K562 (cell line): Measurements from ENCODE around the gene GCDH. TPM values are rescaled to one million over a fixed set of nuclear protein-coding genes. Genes with fewer than 3 reads are reported as not detected.

Experiments used
- ATAC-seq: fragments of 200-7000 bp; cut with Tn5 transposase; 3 replicates; pipeline ENCODE4 v1.9.1; 2020; ENCODE audit warnings: moderate library complexity
- BruUV-seq: library from RNA; stranded (reverse); fragments of 400-500 nt; replicated peaks from 2 replicates; lab custom pipeline; 2021; lab: Mats Ljungman, UMichigan
- CTCF ChIA-PET: fragments of 300-600 bp; formaldehyde crosslinking; extraction: SDS; loops from one replicate; lab custom pipeline; 2021; ENCODE audit warnings: low intra/inter-chr PET ratio; lab: Yijun Ruan, JAX
- POLR2A ChIA-PET: fragments of 300-600, 350-650 bp; sonication (Branson Sonifier 250); formaldehyde crosslinking; extraction: SDS; loops from one replicate; lab custom pipeline; 2021; ENCODE audit warnings: antibody characterized with exemption, inconsistent platforms; lab: Yijun Ruan, JAX
- DNase-seq, 4 experiments: peaks; one replicate each; pipeline versions ENCODE4 v3.0.0 to v3.0.0-alpha.2; 2011 to 2018; ENCODE audit warnings: low spot score in 3 of 4, mixed read lengths in 3 of 4; ENCODE audit errors: extremely low read depth in 1 of 4
- FAIRE-seq: peaks from 2 replicates; lab custom pipeline; 2011; peaks lifted over from hg19 to GRCh38; lab: Jason Lieb, UNC
- H2AFZ ChIP-seq: 2 replicates; pipeline ENCODE4 v1.6.0; 2011; ENCODE audit warnings: low read depth, low read length, control low read depth, inconsistent platforms
- H3K27ac ChIP-seq: fragments of 200-600 bp; 3 replicates; pipeline ENCODE4 v1.8.0; 2011; ENCODE audit warnings: low read depth, mild to moderate bottlenecking, control low read depth, inconsistent platforms, low read length, moderate library complexity, mixed read lengths; ENCODE audit errors: extremely low read depth
- H3K27me3 ChIP-seq, 2 experiments: fragments of 300-600 bp in 1 of 2; 2 replicates in 1 of 2; 3 replicates in 1 of 2; pipeline versions ENCODE4 v1.6.0 to v1.8.0; 2011; ENCODE audit warnings: inconsistent platforms in 2 of 2, low read length in 2 of 2, mild to moderate bottlenecking in 1 of 2, mixed read lengths in 1 of 2, moderate library complexity in 1 of 2; ENCODE audit not compliant: control insufficient read depth in 2 of 2, insufficient read depth in 2 of 2
- H3K36me3 ChIP-seq: fragments of 300-600 bp; 3 replicates; pipeline ENCODE4 v1.8.0; 2011; ENCODE audit warnings: mild to moderate bottlenecking, low read length, inconsistent platforms; ENCODE audit not compliant: control insufficient read depth, insufficient read depth
- H3K4me1 ChIP-seq, 2 experiments: fragments of 200-600 bp in 1 of 2; replicated peaks in 1 of 2; 2 replicates in 1 of 2; 3 replicates in 1 of 2; pipeline versions ENCODE4 v1.5.1 to v1.8.0; 2011; ENCODE audit warnings: inconsistent platforms in 2 of 2, low read length in 2 of 2, mild to moderate bottlenecking in 1 of 2, mixed read lengths in 1 of 2, moderate library complexity in 1 of 2; ENCODE audit not compliant: control insufficient read depth in 2 of 2, insufficient read depth in 2 of 2
- H3K4me2 ChIP-seq: 2 replicates; pipeline ENCODE4 v1.6.1; 2011; ENCODE audit warnings: low read length, control low read depth, inconsistent platforms, mixed read lengths; ENCODE audit not compliant: insufficient read depth
- H3K4me3 ChIP-seq: fragments of 200-600 bp; sonication (generic), shearing (Covaris generic); 2 replicates; pipeline ENCODE4 v1.5.1; 2016; ENCODE audit warnings: control low read depth, inconsistent platforms
- H3K79me2 ChIP-seq: fragments of 200-600 bp; 3 replicates; pipeline ENCODE4 v1.8.0; 2011; ENCODE audit warnings: low read length, inconsistent platforms; ENCODE audit not compliant: control insufficient read depth, insufficient read depth
- H3K9ac ChIP-seq, 2 experiments: 2 replicates each; pipeline versions ENCODE4 v1.6.0 to v1.6.1; 2011; ENCODE audit warnings: low read depth in 2 of 2, low read length in 2 of 2, control low read depth in 1 of 2, inconsistent platforms in 1 of 2, mild to moderate bottlenecking in 1 of 2, mixed read lengths in 1 of 2; ENCODE audit not compliant: insufficient read depth in 1 of 2
- H3K9me1 ChIP-seq: one replicate; pipeline ENCODE4 v1.6.0; 2011; ENCODE audit warnings: inconsistent platforms, mild to moderate bottlenecking, low read length, moderate library complexity; ENCODE audit not compliant: control insufficient read depth, insufficient read depth
- H3K9me3 ChIP-seq: replicated peaks from 2 replicates; pipeline ENCODE4 v1.5.1; 2011; ENCODE audit warnings: low read depth, low read length, inconsistent platforms; ENCODE audit not compliant: control insufficient read depth, insufficient read depth
- H4K20me1 ChIP-seq: replicated peaks from 2 replicates; pipeline ENCODE4 v1.6.1; 2011; ENCODE audit warnings: low read length, inconsistent platforms, mixed read lengths; ENCODE audit not compliant: control insufficient read depth, insufficient read depth
- FOSL1 ChIP-seq: fragments of 200-800 bp; sonication (Bioruptor generic); conservative IDR thresholded peaks from 2 replicates; pipeline ENCODE4 v1.6.1; 2016; ENCODE audit warnings: missing genetic modification characterization, missing compliant biosample characterization
- KDM2B ChIP-seq: fragments of 250-450 bp; sonication (Bioruptor Pico); IDR thresholded peaks from 2 replicates; pipeline ENCODE4 v1.8.0; 2021; ENCODE audit warnings: mild to moderate bottlenecking, moderate library complexity
- MTF1 ChIP-seq: fragments of 250-450 bp; sonication (Bioruptor Pico); IDR thresholded peaks from 2 replicates; pipeline ENCODE4 v1.9.0; 2021; ENCODE audit warnings: moderate library complexity, mild to moderate bottlenecking, inconsistent platforms, borderline replicate concordance
- NR1H2 ChIP-seq: sonication (generic); formaldehyde crosslinking; IDR thresholded peaks from 2 replicates; pipeline ENCODE4 v1.4.0; 2020; ENCODE audit warnings: mild to moderate bottlenecking, missing genetic modification reagents
- POLR2B ChIP-seq: fragments of 450-650 bp; IDR thresholded peaks from 2 replicates; pipeline ENCODE4 v1.6.1; 2018; ENCODE audit warnings: low read depth; ENCODE audit not compliant: partially characterized antibody
- WGBS: fragments of 100-300 bp; shearing (Covaris generic); methylation state at CpG from one replicate; pipeline ENCODE4 v1.1.6; 2016; ENCODE audit warnings: low coverage, mixed read lengths; ENCODE audit not compliant: insufficient coverage; ENCODE audit errors: missing lambda C conversion rate; 5-methylcytosine and 5-hydroxymethylcytosine counted together
- in situ Hi-C: fragments of 300-500 bp; cut with MboI; formaldehyde crosslinking; loops from 4 replicates; pipeline ENCODE4 v1.15.0; 2018; ENCODE audit warnings: inconsistent platforms, mixed read lengths
- intact Hi-C: fragments of 100-400 bp; cut with micrococcal nuclease; formaldehyde crosslinking; loops from 2 replicates; pipeline ENCODE4 v1.14.2; 2022
- polyA plus RNA-seq, 8 experiments: library from polyadenylated mRNA; depleted of rRNA in 4 of 8; stranded (reverse) in 5 of 8; unstranded in 3 of 8; fragments of >200 nt; fragmentation: Nextera tagmentation in 2 of 8; fragmentation: Illumina TruSeq in 1 of 8; extraction: Ambion mirVana in 2 of 8; extraction: Trizol in 1 of 8; gene quantifications; 2 replicates each; pipeline versions ENCODE4 v1.2.1 to v1.2.3, GENCODE V29; 2011 to 2014; ENCODE audit warnings: inconsistent platforms in 1 of 8, missing spikeins in 1 of 8
- total RNA-seq, 7 experiments: library from RNA; depleted of rRNA in 6 of 7; stranded (reverse); fragments of >200 nt in 6 of 7; fragmentation: Illumina TruSeq in 2 of 7; extraction: Trizol in 2 of 7; gene quantifications; 2 replicates each; pipeline versions ENCODE4 v1.2.1 to v1.2.3, GENCODE V29; 2011 to 2021; ENCODE audit warnings: low replicate concordance in 1 of 7
- TF ChIP-seq, protein P1 (sequence below), 2 experiments: fragments of 450-650 bp; IDR thresholded peaks; 2 replicates each; pipeline ENCODE4 v1.6.1; 2016; ENCODE audit warnings: mild to moderate bottlenecking in 2 of 2, borderline replicate concordance in 1 of 2, low read depth in 1 of 2, moderate library complexity in 1 of 2
- TF ChIP-seq, protein P2 (sequence below), 2 experiments: fragments of 450-650 bp in 1 of 2; sonication (generic) in 1 of 2; formaldehyde crosslinking; conservative IDR thresholded peaks; 2 replicates each; pipeline versions ENCODE4 v1.4.0 to v1.8.1; 2020 to 2022; ENCODE audit warnings: mild to moderate bottlenecking in 1 of 2, missing genetic modification reagents in 1 of 2
- TF ChIP-seq, protein P3 (sequence below): fragments of 450-650 bp; IDR thresholded peaks from 2 replicates; pipeline ENCODE4 v1.6.1; 2017; ENCODE audit warnings: antibody characterized with exemption

Gene GCDH
- total and polyA plus RNA-seq, 9 of the 15 experiments (the other 6 are each of a cell fraction or from before 2014, with no cell fraction given): 2.9 to 50.8 (median 19.1) TPM

DNA sequence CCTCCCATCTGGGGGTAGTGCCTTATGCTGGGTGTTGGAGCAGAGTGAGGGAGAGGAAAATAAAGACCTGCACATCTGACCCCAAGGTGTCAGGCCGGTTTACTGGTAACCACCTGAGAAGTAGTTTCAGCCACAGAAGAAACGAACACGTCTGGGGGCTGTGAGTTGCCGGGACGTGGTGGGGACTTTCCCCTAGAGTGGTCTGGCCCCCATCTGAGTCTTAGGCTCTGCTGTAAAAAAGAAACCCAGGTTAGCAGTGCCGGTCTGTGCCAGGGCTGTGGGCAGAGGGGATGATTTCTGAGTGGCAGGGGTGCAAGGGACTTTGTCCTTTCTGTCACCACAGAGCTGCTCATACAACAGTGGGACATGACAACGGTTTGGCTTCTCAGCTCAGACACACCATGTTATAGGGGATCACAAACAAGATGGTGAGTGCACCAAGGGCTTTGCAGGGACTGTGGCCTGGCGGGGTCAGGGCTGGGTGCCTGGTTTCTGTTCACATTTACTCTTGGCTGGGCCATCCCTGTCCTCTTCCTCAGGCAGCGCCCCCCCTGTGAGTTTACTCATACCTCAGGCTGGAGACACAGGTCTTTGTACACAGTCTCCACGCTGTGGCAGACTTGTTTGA is 9.0 kb downstream of the GCDH start (continued):
- TF ChIP-seq MTF1 (CRISPR knock-in tag): no peak

DNA sequence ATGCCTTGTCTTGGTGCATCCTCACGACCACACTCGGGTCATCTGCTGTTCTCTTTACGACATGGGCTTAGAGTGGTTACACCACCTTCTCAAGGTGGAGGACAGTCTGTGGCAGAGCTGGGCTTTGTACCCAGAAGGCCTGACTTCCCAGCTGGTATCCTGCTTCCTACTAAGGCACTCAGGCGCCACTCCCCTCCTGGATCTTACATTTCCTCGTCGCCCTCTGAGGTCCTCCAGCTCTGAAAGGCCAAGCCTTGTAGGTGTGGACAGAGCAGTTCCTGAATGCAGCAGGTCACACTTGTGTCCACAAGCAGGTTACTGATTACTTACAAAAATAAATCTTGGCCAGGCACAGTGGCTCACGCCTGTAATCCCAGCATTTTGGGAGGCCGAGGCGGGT is 16.2 kb downstream of the GCDH start:
- no peak overlapping the region for H3K4me3 ChIP-seq
- H4K20me1 ChIP-seq: no peaks in the 10 kb centered on the region
- no peaks in the 10 kb centered on the region for H3K9me1 ChIP-seq
- intact Hi-C loops (no loop called here), in situ Hi-C loops (no loop called here)
- ChIA-PET CTCF (no interaction called here), POLR2A (interaction anchor here (1.1 to 3.4 kb wide), 5 partner anchors 8 to 21 kb away, joined by 3 to 11 read pairs (median 6); partner anchors contain the start of genes GCDH, KLF1 and SYCE2)
- H2AFZ ChIP-seq: no peak overlapping the region
- 92% methylated on average over 9 of the region's 9 CpGs for WGBS
- no peak overlapping the region for H3K27ac ChIP-seq
- no peak overlapping the region for H3K4me2 ChIP-seq
- H3K4me1 ChIP-seq: peaks cover 8 to 9% of the 10 kb centered on the region in 2 experiments; a peak in 4 of 5 replicates
- FAIRE-seq: peak; percentile 37
- DNase-seq: peak in 1 of 4 experiments; percentile 9
- BruUV-seq: no TSS peak
- H3K9ac ChIP-seq: peak overlapping the region in 1 of 2 experiments; percentile 43; a peak in 1 of 4 replicates
- H3K79me2 ChIP-seq: no peaks in the 10 kb centered on the region
- peaks cover 6% of the 10 kb centered on the region; the same call in 1 of the 3 replicates for H3K36me3 ChIP-seq
- ATAC-seq: no peak
- no peaks in the 10 kb centered on the region for H3K9me3 ChIP-seq
- H3K27me3 ChIP-seq: no peaks in the 10 kb centered on the region
- no peak for TF ChIP-seq POLR2B
- TF ChIP-seq, protein P1, sequence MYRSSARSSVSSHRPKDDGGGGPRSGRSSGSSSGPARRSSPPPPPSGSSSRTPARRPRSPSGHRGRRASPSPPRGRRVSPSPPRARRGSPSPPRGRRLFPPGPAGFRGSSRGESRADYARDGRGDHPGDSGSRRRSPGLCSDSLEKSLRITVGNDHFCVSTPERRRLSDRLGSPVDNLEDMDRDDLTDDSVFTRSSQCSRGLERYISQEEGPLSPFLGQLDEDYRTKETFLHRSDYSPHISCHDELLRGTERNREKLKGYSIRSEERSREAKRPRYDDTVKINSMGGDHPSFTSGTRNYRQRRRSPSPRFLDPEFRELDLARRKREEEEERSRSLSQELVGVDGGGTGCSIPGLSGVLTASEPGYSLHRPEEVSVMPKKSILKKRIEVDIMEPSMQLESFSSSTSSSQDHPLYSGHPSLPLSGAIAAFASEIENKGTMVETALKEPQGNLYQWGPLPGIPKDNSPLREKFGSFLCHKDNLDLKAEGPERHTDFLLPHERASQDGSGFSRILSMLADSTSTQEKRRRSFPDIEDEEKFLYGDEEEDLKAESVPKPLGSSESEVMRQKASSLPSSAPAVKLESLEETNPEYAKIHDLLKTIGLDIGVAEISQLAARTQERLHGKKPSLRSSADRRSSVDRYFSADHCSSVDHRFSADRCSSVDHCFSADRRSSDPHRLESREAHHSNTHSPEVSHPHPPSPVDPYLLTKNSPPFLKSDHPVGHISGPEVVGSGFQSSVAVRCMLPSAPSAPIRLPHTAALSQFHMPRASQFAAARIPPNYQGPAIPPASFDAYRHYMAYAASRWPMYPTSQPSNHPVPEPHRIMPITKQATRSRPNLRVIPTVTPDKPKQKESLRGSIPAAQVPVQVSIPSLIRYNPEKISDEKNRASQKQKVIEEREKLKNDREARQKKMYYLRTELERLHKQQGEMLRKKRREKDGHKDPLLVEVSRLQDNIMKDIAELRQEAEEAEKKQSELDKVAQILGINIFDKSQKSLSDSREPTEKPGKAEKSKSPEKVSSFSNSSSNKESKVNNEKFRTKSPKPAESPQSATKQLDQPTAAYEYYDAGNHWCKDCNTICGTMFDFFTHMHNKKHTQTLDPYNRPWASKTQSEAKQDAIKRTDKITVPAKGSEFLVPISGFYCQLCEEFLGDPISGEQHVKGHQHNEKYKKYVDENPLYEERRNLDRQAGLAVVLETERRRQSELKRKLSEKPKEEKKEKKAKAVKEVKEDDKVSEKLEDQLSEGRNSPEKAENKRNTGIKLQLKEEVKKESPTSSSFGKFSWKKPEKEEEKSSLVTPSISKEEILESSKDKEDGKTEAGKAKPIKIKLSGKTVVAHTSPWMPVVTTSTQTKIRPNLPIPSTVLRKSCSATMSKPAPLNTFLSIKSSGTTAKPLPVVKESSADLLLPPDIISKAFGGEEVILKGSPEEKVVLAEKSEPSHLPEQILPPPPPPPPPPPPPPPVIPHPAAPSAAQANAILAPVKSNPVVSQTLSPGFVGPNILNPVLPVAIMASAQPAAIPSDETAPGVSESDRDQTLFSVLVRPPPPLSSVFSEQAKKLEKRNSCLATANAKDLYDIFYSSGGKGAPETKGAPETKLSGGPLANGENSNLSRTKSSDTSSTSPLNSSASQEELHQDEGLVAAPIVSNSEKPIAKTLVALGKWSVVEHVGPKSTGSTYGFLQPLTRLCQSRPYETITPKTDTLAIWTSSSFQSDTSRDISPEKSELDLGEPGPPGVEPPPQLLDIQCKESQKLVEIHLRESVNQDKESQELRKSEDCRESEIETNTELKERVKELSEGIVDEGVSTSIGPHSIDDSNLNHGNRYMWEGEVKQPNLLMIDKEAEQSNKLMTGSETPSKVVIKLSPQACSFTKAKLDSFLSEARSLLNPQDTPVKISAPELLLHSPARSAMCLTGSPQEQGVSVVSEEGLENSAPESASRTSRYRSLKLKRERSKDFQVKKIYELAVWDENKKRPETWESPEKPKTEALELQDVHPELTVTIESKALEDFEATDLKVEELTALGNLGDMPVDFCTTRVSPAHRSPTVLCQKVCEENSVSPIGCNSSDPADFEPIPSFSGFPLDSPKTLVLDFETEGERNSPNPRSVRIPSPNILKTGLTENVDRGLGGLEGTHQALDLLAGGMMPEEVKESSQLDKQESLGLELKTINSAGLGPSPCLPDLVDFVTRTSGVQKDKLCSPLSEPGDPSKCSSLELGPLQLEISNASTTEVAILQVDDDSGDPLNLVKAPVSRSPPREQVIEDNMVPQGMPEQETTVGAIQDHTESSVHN (IDR thresholded peaks at IDR 0.05; ENCODE audit: borderline replicate concordance in 1 of 2, low read depth in 1 of 2): no peak
- TF ChIP-seq, protein P2, sequence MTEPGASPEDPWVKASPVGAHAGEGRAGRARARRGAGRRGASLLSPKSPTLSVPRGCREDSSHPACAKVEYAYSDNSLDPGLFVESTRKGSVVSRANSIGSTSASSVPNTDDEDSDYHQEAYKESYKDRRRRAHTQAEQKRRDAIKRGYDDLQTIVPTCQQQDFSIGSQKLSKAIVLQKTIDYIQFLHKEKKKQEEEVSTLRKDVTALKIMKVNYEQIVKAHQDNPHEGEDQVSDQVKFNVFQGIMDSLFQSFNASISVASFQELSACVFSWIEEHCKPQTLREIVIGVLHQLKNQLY (CRISPR knock-in tag; conservative IDR thresholded peaks at IDR 0.05): no peak
- TF ChIP-seq, protein P3, sequence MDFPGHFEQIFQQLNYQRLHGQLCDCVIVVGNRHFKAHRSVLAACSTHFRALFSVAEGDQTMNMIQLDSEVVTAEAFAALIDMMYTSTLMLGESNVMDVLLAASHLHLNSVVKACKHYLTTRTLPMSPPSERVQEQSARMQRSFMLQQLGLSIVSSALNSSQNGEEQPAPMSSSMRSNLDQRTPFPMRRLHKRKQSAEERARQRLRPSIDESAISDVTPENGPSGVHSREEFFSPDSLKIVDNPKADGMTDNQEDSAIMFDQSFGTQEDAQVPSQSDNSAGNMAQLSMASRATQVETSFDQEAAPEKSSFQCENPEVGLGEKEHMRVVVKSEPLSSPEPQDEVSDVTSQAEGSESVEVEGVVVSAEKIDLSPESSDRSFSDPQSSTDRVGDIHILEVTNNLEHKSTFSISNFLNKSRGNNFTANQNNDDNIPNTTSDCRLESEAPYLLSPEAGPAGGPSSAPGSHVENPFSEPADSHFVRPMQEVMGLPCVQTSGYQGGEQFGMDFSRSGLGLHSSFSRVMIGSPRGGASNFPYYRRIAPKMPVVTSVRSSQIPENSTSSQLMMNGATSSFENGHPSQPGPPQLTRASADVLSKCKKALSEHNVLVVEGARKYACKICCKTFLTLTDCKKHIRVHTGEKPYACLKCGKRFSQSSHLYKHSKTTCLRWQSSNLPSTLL: no peak
- no peak for TF ChIP-seq NR1H2
- no peak for TF ChIP-seq FOSL1 (tag)
- no peak for TF ChIP-seq KDM2B
